ENCODE measurements around the gene KIF26A.

GRCh38 chr14:104224506-104225277 is 86.3 kb downstream of the KIF26A start:
- TF ChIP-seq CTCF (IDR thresholded peaks at IDR 0.05; ENCODE audit: low read length), result peak; percentile 82
- no peak for TF ChIP-seq EZH2 (IDR thresholded peaks at IDR 0.05; ENCODE audit: borderline replicate concordance, low read length)

Data from OCI-LY1 (cell line).